A549 (cell line): Measurements from ENCODE around the gene DCAF6. TPM values are rescaled to one million over a fixed set of nuclear protein-coding genes. Genes with fewer than 3 reads are reported as not detected.

ENCODE experiments used
- ATAC-seq, 2 experiments: fragments of 200-7000 bp in 1 of 2; fragments of >200 bp in 1 of 2; cut with Nextera tagmentation in 1 of 2; cut with Tn5 transposase in 1 of 2; 3 replicates each; pipeline versions ENCODE4 v1.8.0 to v1.9.1; 2018 to 2020; ENCODE audit warnings: mild to moderate bottlenecking in 1 of 2, moderate library complexity in 1 of 2
- CTCF ChIA-PET: fragments of 300-600 bp; sonication (Branson Sonifier 250); formaldehyde crosslinking; extraction: SDS; loops from one replicate; lab custom pipeline; 2021; ENCODE audit warnings: antibody characterized with exemption, inconsistent platforms; lab: Yijun Ruan, JAX
- POLR2A ChIA-PET: fragments of 350-600 bp; formaldehyde crosslinking; extraction: SDS; loops from one replicate; lab custom pipeline; 2021; ENCODE audit warnings: antibody characterized with exemption, inconsistent platforms; lab: Yijun Ruan, JAX
- DNase-seq, 2 experiments: peaks; one replicate each; pipeline versions ENCODE4 v3.0.0 to v3.0.0-alpha.2; 2011 to 2016; ENCODE audit warnings: low read depth in 1 of 2, low spot score in 1 of 2
- FAIRE-seq: peaks from 2 replicates; lab custom pipeline; 2011; peaks lifted over from hg19 to GRCh38; lab: Jason Lieb, UNC
- H3K27ac ChIP-seq, 2 experiments: fragments of >200 bp; sonication (Bioruptor Twin); formaldehyde crosslinking; 3 replicates each; pipeline ENCODE4 v1.5.1; 2016 to 2017
- H3K4me1 ChIP-seq: fragments of >200 bp; sonication (Bioruptor Twin); formaldehyde crosslinking; 3 replicates; pipeline ENCODE4 v1.6.1; 2016
- H3K4me2 ChIP-seq: fragments of >200 bp; sonication (Bioruptor Twin); formaldehyde crosslinking; 3 replicates; pipeline ENCODE4 v1.6.1; 2016
- H3K4me3 ChIP-seq: fragments of >200 bp; sonication (Bioruptor Twin); formaldehyde crosslinking; 3 replicates; pipeline ENCODE4 v1.5.1; 2016
- H3K9me3 ChIP-seq: fragments of >200 bp; sonication (Bioruptor Twin); formaldehyde crosslinking; 3 replicates; pipeline ENCODE4 v1.6.1; 2016
- CBX8 ChIP-seq: fragments of 200-600 bp; sonication (generic); IDR thresholded peaks from 2 replicates; pipeline ENCODE4 v1.6.1; 2016
- CHD2 ChIP-seq: fragments of 150-350 bp; IDR thresholded peaks from 2 replicates; pipeline ENCODE4 v1.6.1; 2014; ENCODE audit warnings: low read length; ENCODE audit not compliant: partially characterized antibody
- CHD4 ChIP-seq: fragments of 200-600 bp; sonication (generic); IDR thresholded peaks from 2 replicates; pipeline ENCODE4 v1.6.1; 2016; ENCODE audit warnings: antibody characterized with exemption, mild to moderate bottlenecking, borderline replicate concordance
- ESRRA ChIP-seq: fragments of 150-350 bp; IDR thresholded peaks from 2 replicates; pipeline ENCODE4 v1.6.1; 2014; ENCODE audit warnings: mild to moderate bottlenecking, low read length, borderline replicate concordance
- FOSB ChIP-seq: fragments of 250-450 bp; sonication (Bioruptor Pico); IDR thresholded peaks from 2 replicates; pipeline ENCODE4 v1.5.0; 2020; ENCODE audit warnings: mild to moderate bottlenecking, moderate library complexity
- FOSL2 ChIP-seq, 2 experiments: fragments of 450-650 bp in 1 of 2; fragments of >200 bp in 1 of 2; sonication (Bioruptor Twin) in 1 of 2; formaldehyde crosslinking; IDR thresholded peaks; 2 replicates each; pipeline versions ENCODE4 v1.5.0 to v1.6.1; 2016 to 2020; ENCODE audit warnings: mild to moderate bottlenecking in 1 of 2, moderate library complexity in 1 of 2
- FOXS1 ChIP-seq: fragments of 250-450 bp; sonication (Bioruptor Pico); IDR thresholded peaks from 2 replicates; pipeline ENCODE4 v1.5.0; 2020; ENCODE audit warnings: mild to moderate bottlenecking, moderate library complexity
- JUN ChIP-seq, 2 experiments: fragments of >200 bp; sonication (Bioruptor Twin); formaldehyde crosslinking; IDR thresholded peaks; 2 replicates in 1 of 2; 3 replicates in 1 of 2; pipeline ENCODE4 v1.6.1; 2016 to 2017
- KDM5A ChIP-seq: fragments of 200-600 bp; sonication (generic); IDR thresholded peaks from 2 replicates; pipeline ENCODE4 v1.6.1; 2016; ENCODE audit warnings: antibody characterized with exemption, mild to moderate bottlenecking
- NPAS2 ChIP-seq: fragments of 250-450 bp; sonication (Bioruptor Pico); IDR thresholded peaks from 2 replicates; pipeline ENCODE4 v1.8.0; 2022; ENCODE audit warnings: mild to moderate bottlenecking, moderate library complexity, borderline replicate concordance
- RFX5 ChIP-seq: fragments of 450-650 bp; IDR thresholded peaks from 2 replicates; pipeline ENCODE4 v1.7.1; 2014; ENCODE audit warnings: antibody characterized with exemption, mild to moderate bottlenecking, moderate library complexity
- RNF2 ChIP-seq: fragments of 200-600 bp; sonication (generic); IDR thresholded peaks from 2 replicates; pipeline ENCODE4 v1.6.1; 2016; ENCODE audit warnings: low read depth, mild to moderate bottlenecking, antibody characterized with exemption, moderate library complexity, borderline replicate concordance
- ZSCAN20 ChIP-seq: fragments of 250-450 bp; sonication (Bioruptor Pico); IDR thresholded peaks from 2 replicates; pipeline ENCODE4 v1.8.0; 2022; ENCODE audit warnings: mild to moderate bottlenecking, moderate library complexity
- WGBS: methylation state at CpG from one replicate; pipeline ENCODE4 v1.1.6; 2017; ENCODE audit errors: missing lambda C conversion rate; 5-methylcytosine and 5-hydroxymethylcytosine counted together
- polyA plus RNA-seq, 4 experiments: library from polyadenylated mRNA; depleted of rRNA in 3 of 4; stranded (reverse); fragments of >200 nt; fragmentation: RNase III in 1 of 4; extraction: RNeasy Plus Mini Kit Qiagen cat#74134 plus additional on column Dnase treatment in 1 of 4; gene quantifications; 2 replicates in 3 of 4; 3 replicates in 1 of 4; pipeline ENCODE4 v1.2.3, GENCODE V29; 2011 to 2017
- TF ChIP-seq, protein P1 (sequence below): fragments of 450-650 bp; IDR thresholded peaks from 2 replicates; pipeline ENCODE4 v1.6.1; 2014; ENCODE audit warnings: antibody characterized with exemption
- TF ChIP-seq, protein P2 (sequence below): IDR thresholded peaks from 2 replicates; pipeline ENCODE4 v1.6.1; 2012; ENCODE audit warnings: low read depth, borderline replicate concordance
- TF ChIP-seq, protein P3 (sequence below): fragments of 250-450 bp; sonication (Bioruptor Pico); IDR thresholded peaks from 2 replicates; pipeline ENCODE4 v1.5.0; 2021; ENCODE audit warnings: mild to moderate bottlenecking, moderate library complexity, borderline replicate concordance

DCAF6 gene
- polyA plus RNA-seq, 2 of the 4 experiments (the other 2 are of a cell fraction), result 39.9 to 74.7 TPM

DNA sequence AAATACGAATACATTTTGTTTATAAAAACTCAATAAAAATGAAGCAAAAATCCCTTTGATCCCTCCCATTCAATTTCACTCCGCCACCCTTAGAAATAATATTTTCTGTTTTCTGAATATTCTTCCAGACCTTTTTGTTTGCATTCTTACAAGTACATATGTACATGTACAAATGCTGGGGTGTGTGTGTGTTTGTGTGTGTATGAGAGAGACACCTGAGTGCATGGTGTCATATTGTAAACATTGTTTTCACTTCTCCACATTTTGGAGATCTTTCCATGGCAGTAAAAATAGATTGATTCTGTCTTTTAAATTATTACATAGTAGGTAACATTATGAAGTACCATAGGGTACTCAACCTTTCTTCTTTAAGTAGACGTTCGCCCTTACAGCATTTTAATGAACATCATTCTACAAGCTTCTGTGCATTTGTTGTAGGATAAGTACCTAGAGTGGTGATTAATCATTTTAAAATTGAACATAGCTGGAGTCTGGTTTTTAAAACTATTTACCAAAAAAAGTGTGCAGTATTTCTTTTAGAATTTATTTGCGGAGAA, 1.7 kb downstream of the DCAF6 start:
- no peak for FAIRE-seq
- peak overlapping the region; percentile 80 for H3K4me3 ChIP-seq
- ChIA-PET POLR2A (interaction anchor here (1.1 to 3.1 kb wide), 3 partner anchors 11 to 144 kb away, joined by 5 to 32 read pairs (median 8); no protein-coding TSS in a partner anchor), CTCF (interaction anchor here (1.8 kb wide), 1 partner anchor 144 kb away, joined by 6 read pairs; no protein-coding TSS in a partner anchor)
- WGBS, result 43% methylated on average over 5 of the region's 5 CpGs
- DNase-seq, result peak in 1 of 2 experiments; percentile 9
- TF ChIP-seq FOSL2 (IDR thresholded peaks at IDR 0.05) (no peak), FOSL2 (CRISPR knock-in tag; IDR thresholded peaks at IDR 0.05) (no peak), FOSB (no peak), ZSCAN20 (CRISPR knock-in tag) (no peak), CHD2 (no peak), CHD4 (no peak), CBX8 (no peak), RNF2 (no peak), KDM5A (no peak)
- H3K9me3 ChIP-seq, result no peaks in the 10 kb centered on the region
- peaks cover 25% of the 10 kb centered on the region for H3K4me1 ChIP-seq
- peak overlapping the region; percentile 96 for H3K4me2 ChIP-seq
- peak overlapping the region; percentile 55 to 89; a peak in 4 of 6 replicates for H3K27ac ChIP-seq
- ATAC-seq, result no peak

DNA sequence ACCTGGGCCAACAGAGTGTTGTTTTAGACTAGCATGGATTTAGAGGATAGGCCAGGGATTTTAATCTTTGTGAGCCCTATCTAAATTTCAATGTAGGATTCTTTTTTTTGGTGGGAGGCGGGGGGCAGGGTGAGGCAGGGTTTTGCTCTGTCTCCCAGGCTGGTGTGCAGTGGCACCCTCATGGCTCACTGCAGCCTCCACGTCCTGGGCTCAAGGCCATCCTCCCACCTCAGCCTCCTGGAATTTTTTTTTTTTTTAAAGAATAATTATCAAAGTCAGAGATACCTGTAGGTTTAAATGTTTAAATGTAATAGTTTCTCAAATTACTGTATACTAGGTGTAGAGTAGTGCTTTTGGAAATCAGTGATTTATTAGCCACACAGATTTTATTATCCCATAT, 3.8 kb downstream of the DCAF6 start:
- POLR2A ChIA-PET, result no interaction called here
- CTCF ChIA-PET, result no interaction called here
- no peak overlapping the region for H3K27ac ChIP-seq
- no peaks in the 10 kb centered on the region for H3K9me3 ChIP-seq
- H3K4me2 ChIP-seq, result no peak overlapping the region
- FAIRE-seq (no peak), ATAC-seq (no peak), DNase-seq (no peak)
- no peak overlapping the region for H3K4me3 ChIP-seq
- H3K4me1 ChIP-seq, result peaks cover 16% of the 10 kb centered on the region; the same call in 2 of the 3 replicates
- WGBS, result 92% methylated on average over 2 of the region's 2 CpGs
- TF ChIP-seq ZSCAN20 (CRISPR knock-in tag), result no peak

DNA sequence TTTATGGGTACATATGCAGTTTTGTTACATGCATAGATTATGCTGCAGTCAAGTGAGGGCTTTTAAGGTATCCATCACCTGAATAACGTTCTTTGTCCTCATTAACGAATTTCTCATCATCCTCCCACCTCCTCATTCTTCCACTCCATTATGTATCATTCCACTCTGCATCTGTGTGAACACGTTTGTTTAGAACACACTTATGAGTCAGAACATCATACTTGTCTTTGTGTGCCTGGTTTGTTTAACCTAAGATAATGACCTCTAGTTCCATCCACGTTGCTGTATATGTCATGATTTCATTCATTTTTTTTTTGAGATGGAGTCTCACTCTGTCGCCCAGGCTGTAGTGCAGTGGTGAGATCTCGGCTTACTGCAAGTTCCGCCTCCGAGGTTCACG, 7.1 kb downstream of the DCAF6 start:
- WGBS, result 82% methylated on average over 9 of the region's 9 CpGs
- no peaks in the 10 kb centered on the region for H3K9me3 ChIP-seq
- FAIRE-seq, result no peak
- H3K4me3 ChIP-seq, result no peak overlapping the region
- ChIA-PET CTCF (no interaction called here), POLR2A (no interaction called here)
- ATAC-seq, result no peak
- DNase-seq, result no peak
- TF ChIP-seq NPAS2 (CRISPR knock-in tag), result no peak
- TF ChIP-seq, protein P1, sequence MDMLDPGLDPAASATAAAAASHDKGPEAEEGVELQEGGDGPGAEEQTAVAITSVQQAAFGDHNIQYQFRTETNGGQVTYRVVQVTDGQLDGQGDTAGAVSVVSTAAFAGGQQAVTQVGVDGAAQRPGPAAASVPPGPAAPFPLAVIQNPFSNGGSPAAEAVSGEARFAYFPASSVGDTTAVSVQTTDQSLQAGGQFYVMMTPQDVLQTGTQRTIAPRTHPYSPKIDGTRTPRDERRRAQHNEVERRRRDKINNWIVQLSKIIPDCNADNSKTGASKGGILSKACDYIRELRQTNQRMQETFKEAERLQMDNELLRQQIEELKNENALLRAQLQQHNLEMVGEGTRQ, result no peak
- TF ChIP-seq ESRRA, result no peak
- no peak overlapping the region for H3K27ac ChIP-seq
- peaks cover 26% of the 10 kb centered on the region; the same call in 2 of the 3 replicates for H3K4me1 ChIP-seq
- no peak overlapping the region for H3K4me2 ChIP-seq

DNA sequence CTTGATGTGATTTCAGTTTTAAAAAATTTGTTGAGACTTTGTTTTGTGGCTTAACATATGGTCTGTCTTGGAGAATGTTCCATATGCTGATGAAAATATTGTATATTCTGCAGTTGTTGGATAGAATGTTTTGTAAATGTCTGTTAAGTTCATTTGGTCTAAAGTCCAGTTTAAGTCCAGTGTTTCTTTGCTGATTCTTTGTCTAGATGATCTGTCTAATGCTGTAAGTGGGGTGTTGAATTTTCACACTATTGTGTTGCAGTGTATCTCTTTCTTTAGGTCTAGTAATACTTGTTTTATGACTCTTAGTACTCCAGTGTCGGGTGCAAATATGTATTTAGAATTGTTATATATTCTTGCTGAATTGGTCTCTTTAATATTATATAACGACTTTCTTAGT, 11.2 kb downstream of the DCAF6 start:
- POLR2A ChIA-PET, result no interaction called here
- DNase-seq (no peak), FAIRE-seq (no peak)

More for the DNA sequence above, 11.2 kb downstream of the DCAF6 start:
- Histone ChIP-seq H3K4me1 (peaks cover 35% of the 10 kb centered on the region), H3K4me2 (no peak overlapping the region; the same call in 2 of the 3 replicates), H3K27ac (no peak overlapping the region), H3K4me3 (no peak overlapping the region), H3K9me3 (no peaks in the 10 kb centered on the region)
- TF ChIP-seq JUN (IDR thresholded peaks at IDR 0.05), result no peak
- TF ChIP-seq RFX5, result no peak
- TF ChIP-seq, protein P2, sequence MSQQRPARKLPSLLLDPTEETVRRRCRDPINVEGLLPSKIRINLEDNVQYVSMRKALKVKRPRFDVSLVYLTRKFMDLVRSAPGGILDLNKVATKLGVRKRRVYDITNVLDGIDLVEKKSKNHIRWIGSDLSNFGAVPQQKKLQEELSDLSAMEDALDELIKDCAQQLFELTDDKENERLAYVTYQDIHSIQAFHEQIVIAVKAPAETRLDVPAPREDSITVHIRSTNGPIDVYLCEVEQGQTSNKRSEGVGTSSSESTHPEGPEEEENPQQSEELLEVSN, result no peak
- TF ChIP-seq, protein P1, result no peak
- TF ChIP-seq FOXS1 (CRISPR knock-in tag), result no peak
- TF ChIP-seq, protein P3, sequence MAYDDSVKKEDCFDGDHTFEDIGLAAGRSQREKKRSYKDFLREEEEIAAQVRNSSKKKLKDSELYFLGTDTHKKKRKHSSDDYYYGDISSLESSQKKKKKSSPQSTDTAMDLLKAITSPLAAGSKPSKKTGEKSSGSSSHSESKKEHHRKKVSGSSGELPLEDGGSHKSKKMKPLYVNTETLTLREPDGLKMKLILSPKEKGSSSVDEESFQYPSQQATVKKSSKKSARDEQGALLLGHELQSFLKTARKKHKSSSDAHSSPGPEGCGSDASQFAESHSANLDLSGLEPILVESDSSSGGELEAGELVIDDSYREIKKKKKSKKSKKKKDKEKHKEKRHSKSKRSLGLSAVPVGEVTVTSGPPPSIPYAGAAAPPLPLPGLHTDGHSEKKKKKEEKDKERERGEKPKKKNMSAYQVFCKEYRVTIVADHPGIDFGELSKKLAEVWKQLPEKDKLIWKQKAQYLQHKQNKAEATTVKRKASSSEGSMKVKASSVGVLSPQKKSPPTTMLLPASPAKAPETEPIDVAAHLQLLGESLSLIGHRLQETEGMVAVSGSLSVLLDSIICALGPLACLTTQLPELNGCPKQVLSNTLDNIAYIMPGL, result no peak
- WGBS, result 60% methylated on average over 2 of the region's 2 CpGs
- no peak for ATAC-seq
- CTCF ChIA-PET, result no interaction called here
